GM18520 (cell line): ENCODE results near the gene C2orf68.
"Not testable (repeated sequence)": the region's sequence is repeated elsewhere in the genome, so short reads cannot be mapped to it uniquely, and the experiment has no call there.

Experiments
- ATAC-seq: cut with Tn5 transposase; IDR thresholded peaks from one replicate; pipeline ENCODE4 v1.9.1; 2021; ENCODE audit not compliant: unreplicated experiment

Gene C2orf68, protein sequence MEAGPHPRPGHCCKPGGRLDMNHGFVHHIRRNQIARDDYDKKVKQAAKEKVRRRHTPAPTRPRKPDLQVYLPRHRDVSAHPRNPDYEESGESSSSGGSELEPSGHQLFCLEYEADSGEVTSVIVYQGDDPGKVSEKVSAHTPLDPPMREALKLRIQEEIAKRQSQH

GRCh38 chr2:85611705-85612587, at the start of gene C2orf68:
Gene C2orf68 (minus strand): TSS chr2:85612066. CDS start chr2:85611984, 82 bp downstream.
- ATAC-seq: peak; percentile 58

DNA sequence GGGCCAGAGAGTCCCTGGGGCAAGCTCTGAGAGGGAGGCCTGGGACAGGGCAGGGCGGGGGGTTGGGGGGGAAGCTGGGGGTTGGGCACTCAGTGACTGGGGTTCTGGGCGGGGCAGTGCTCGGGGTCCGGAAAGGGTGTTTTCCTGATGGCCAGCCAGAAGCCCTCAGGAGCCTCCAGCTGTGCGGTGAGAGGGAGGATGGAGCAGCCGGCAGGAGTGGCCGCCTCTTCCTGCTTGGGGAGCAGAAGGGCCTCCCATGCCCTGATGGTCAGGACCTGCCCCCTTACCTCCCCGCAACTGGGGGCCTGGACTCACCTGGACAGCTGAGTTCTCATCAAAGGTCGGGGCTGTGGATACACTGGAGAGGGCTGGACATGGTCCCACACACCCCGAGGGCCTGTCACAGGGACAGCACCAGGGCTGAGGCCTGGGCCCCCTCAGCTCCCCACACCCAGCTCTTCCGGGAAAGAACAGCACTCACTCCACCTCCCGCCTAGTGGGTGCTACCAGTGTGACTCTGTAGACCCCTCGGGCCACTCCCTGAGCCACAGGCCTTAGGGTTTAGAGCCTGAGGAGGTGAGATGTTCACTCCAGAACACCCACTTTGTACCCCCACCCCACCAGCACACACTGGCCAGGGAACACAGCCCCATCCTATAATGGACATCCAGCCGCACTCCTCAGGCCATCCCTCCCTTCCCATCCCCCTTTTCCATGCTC, 49.4 kb upstream of the C2orf68 start:
- ATAC-seq: no peak

DNA sequence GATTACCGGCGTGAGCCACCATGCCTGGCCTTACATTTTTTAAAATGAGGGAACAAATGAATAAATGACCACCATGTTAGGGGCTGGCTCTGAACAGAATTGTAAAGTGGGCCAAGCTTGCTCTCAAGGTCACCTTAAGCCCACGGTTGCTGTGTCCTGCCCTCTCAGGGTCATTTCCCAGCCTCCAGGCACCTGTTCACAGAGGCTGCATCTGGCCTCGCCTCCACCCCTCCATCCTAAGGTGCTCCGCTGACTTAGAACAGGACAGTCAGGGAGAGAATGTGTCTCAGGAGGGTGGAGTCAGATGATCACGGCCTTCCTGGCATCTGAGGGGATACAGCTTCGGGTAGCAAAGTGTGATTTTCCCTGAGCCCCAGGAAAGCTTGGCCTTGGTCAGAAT, 48.9 kb upstream of the C2orf68 start:
- ATAC-seq: no peak

GRCh38 chr2:85660301-85660700, 48.4 kb upstream of the C2orf68 start:
- ATAC-seq: not testable (repeated sequence)

DNA sequence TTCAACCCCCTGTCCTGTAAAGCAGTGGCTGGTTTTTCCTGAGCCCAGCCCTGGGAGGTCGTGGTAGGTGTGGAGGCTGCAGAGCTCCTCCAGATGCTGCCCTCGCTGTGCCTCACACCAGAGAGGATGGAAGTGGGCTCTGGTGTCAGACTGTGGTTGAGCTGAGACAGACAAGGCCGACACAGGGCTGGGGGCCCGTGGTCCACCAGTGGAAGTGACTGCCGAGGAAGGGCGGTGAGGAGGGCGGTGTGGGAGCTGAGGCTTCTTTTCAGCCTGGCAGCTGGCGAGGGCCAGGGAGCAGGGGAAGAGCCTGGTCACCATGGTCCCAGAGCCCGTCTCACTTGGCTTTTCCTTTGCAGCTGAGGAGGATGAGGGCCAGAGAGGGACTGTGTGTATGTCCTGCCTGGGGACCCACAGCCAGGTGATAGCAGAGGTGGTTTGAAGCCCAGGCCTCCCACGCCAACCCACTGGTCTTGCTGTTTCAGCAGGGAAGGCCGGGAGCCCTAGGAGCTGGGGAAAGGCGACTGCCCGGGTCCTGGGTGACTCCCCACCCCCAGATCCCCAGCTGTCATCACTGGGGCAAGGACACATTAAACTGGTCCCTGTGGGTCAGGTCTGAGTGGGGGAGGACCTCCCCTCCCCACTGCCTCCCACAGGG, 47.6 kb upstream of the C2orf68 start:
- no peak for ATAC-seq

DNA sequence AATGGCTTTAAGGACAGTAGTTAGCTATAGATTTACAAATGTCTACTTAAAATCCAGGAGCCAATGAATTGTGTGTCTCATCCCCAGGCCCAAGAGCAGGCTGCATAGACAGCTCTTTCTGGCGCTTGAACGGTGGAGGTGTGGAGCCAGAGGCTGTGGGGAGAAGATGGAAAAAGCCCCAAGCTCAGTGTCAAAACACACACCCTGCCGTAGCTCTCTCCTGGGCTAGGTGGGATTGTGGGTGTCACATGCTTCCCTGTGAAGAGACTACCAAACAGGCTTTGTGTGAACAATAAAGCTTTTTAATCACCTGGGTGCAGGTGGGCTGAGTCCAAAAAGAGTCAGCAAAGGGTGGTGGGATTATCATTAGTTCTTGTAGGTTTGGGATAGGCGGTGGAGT, 45.5 kb upstream of the C2orf68 start:
- not testable (repeated sequence) for ATAC-seq

- ATAC-seq: no peak
These were observed 44.6 kb upstream of the C2orf68 start for GRCh38 chr2:85656468-85656867.

GRCh38 chr2:85655961-85656417, 44.1 kb upstream of the C2orf68 start:
- ATAC-seq: no peak

DNA sequence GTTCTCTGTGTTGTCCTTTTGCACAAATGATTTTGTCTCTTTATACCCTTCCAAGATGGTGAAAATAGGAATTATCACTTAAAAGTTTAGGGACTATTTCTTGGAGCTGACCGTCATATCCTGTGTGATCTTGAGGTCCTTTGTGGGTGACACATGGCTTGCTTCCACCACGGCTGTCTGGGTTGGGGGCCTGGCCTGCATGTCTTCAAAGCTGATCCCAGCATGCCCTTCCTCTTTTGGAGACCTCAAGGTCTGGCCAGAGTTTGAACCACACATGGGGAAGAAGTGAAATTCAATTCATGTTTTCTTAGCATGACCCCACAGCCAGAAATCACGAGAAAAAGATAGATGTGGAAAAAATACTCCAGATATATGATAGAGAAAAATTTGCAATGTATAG, 42.1 kb upstream of the C2orf68 start:
- no peak for ATAC-seq

- no peak for ATAC-seq
These were observed 40.2 kb upstream of the C2orf68 start for GRCh38 chr2:85652056-85652455.

- no peak for ATAC-seq
These were observed 39.2 kb upstream of the C2orf68 start for GRCh38 chr2:85651097-85651496.

- no peak for ATAC-seq
These were observed 38.6 kb upstream of the C2orf68 start for GRCh38 chr2:85650456-85650855.

GRCh38 chr2:85649201-85650190, 37.6 kb upstream of the C2orf68 start:
- no peak for ATAC-seq

DNA sequence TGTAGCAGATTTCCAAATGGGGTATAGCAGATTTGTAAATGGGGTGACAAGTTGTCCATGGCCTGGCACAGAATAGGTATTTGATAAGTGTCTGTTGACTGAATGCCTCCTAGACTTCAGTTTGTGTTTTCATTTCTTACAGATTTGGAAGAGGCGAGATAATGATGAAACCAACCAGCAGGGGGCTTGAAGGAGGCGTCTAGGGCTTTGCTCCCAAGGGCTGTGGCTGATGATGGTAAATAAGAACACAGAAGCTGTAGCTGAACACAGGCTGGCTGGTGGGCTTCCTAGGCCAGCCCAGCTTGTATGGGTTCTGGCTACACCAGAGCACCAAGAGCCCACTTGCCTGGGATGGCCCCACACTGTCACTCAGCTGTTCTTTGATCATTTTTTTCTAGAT, 36.8 kb upstream of the C2orf68 start:
- no peak for ATAC-seq

DNA sequence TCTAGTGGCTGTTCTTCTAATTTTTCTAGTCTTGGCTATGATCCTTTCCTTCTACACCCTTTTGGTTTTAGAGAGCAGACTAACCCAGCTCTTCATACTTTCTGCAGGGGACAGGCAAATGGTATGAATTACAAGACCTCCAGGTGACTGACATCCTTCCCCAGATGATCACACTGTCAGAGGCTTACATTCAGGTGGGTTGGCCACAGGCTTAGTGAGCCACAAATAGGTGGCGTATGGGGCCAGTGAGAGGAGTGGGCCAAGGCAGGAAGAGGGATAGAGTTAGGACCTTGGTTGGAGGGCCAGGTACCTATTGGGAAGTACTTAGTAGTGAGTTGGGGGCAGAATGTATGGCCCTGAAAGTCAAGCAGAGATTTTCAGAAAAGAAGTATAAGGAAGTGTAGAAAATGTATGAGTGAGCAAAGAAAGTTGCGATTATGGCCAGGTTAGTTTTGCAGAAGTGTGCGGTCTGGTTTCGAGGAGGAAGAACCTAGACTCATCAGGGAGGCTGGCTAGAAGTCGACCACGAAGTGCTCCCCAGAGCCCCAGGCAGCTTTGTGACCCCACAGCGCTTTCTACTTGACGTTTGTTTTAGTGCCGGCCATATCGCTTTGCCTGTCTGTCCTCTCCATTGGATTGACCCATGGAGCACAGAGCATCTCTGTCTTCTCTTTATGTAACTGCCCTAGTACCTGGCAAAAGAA, 36.1 kb upstream of the C2orf68 start:
- ATAC-seq: no peak

DNA sequence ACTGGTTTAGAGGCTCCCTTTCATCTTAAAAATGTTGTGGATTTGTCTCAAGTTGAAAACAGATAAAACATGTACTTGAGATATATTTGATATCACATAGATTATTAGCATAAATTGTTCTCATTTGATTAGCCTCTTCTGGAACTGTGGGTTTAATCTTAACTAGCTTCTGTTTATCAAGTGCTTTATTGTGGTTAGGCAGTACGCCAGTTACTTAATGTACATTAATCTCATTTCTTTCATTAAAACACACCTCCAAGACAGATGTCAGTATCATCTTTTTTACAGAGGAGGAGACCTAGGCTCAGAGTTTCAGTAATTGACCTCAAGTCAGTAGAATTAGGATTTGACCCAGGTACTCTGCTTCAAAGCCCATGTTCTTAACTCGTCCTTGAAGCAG, 34.3 kb upstream of the C2orf68 start:
- ATAC-seq: no peak

DNA sequence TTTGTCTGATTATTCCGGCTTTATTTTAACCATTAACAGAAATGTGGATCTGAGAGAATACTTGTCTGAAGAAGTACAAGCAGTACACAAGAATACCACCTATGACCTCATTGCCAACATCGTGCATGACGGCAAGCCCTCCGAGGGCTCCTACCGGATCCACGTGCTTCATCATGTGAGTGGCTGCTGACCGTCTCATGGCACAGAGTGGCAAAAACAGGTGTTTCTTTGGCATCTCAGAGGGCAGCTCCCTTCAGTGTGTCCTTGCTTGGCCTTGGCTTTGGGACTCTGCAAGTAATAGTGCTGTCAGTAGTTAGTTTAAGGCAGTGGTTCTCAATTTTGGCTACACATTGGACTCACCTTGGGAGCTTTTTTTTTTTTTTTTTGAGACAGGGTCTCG, 33.0 kb upstream of the C2orf68 start:
- ATAC-seq: no peak

GRCh38 chr2:85642725-85643124, 30.9 kb upstream of the C2orf68 start:
- ATAC-seq: peak; percentile 64

GRCh38 chr2:85635636-85636035, 23.8 kb upstream of the C2orf68 start:
- ATAC-seq: no peak
